NT2/D1 (cell line): Measurements from ENCODE around the gene AKNA.

Source experiments
- SUZ12 ChIP-seq: IDR thresholded peaks from 2 replicates; pipeline ENCODE4 v1.6.1; 2011; ENCODE audit not compliant: insufficient read length, insufficient read depth; ENCODE audit errors: extremely low read depth
- YY1 ChIP-seq: IDR thresholded peaks from 2 replicates; pipeline ENCODE4 v1.6.1; 2011; ENCODE audit not compliant: insufficient read length, insufficient read depth
- ZNF274 ChIP-seq: IDR thresholded peaks from 2 replicates; pipeline ENCODE4 v1.6.1; 2011; ENCODE audit warnings: mild to moderate bottlenecking, low read depth, low read length

DNA sequence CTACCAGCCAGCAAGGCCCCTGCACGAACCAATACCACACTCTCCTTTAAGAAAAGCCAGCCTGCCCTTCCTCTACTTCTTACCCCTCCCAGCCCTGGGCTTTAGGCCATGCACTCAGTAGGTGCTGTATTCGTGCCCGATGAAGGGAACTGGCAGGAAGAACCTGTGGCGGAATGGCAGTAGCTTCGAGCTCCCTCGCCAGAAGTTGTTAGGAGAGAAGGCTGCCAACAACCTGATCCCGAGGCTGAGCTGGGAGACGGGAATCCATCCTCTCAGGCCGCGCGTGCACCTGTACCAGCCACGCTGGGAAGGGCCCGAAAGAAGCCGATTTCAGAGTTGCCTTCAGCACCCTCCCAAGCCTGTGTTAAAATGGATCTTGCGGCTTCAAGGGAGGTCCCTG is 45.3 kb upstream of the AKNA start:
- no peak for TF ChIP-seq SUZ12
- TF ChIP-seq YY1, result no peak
- no peak for TF ChIP-seq ZNF274
